Stimulated activated CD4-positive, alpha-beta T cell treated with anti-CD3 and anti-CD28 coated beads, Interleukin-1b, Interleukin-23, amount 100 ng/mL, for 1 hour (primary cell): ENCODE results near the gene CMTM3.
"Not testable (repeated sequence)": the region's sequence is repeated elsewhere in the genome, so short reads cannot be mapped to it uniquely, and the experiment has no call there.

Experiments used
- DNase-seq, 2 donors: peaks; one replicate each; pipeline ENCODE4 v3.0.0-alpha.2; 2020; ENCODE audit warnings: low read depth in 2 of 2

Gene CMTM3

DNA sequence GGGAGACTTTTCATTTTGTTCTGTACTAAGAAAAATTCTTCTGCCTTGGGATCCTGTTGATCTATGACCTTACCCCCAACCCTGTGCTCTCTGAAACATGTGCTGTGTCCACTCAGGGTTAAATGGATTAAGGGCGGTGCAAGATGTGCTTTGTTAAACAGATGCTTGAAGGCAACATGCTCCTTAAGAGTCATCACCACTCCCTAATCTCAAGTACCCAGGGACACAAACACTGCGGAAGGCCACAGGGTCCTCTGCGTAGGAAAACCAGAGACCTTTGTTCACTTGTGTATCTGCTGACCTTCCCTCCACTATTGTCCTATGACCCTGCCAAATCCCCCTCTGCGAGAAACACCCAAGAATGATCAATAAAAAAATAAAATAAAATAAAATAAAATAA lies 27.1 kb downstream of the CMTM3 start:
- DNase-seq, result not testable (repeated sequence)

DNA sequence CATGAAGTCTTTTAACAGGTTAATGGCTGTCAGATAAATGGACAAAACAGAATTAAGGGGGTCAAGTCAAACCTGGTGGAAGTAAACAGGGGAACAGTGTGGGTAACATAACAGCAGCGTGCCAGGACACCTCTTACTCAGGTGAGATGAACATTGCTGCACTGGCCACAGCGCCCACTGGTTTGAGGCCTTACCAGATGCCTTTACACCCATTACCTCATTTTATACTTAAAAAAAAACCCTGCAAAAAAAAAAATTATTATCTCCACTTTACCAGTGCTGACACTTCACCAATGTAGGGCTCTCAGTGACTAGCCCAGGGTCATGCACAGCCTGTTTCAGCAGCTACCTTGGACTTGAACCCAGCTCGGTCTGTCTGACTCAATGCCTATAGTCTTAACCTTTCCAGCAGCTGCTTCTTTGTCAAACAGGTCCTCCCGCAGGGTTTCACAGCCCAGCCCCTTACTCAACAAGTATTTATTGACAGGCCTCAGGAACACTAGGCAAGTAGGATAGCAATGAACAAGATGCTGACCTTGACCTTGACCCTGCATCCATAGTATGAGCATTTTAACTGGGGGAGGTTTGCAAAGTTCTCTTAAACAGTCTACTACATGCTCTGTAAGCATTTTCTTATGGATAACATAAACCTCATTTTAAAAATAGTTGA lies 30.2 kb downstream of the CMTM3 start:
- no peak for DNase-seq

GRCh38 chr16:66635406-66635805 lies 30.9 kb downstream of the CMTM3 start:
- DNase-seq, result no peak

GRCh38 chr16:66636199-66636598 lies 31.7 kb downstream of the CMTM3 start:
- DNase-seq, result no peak

DNA sequence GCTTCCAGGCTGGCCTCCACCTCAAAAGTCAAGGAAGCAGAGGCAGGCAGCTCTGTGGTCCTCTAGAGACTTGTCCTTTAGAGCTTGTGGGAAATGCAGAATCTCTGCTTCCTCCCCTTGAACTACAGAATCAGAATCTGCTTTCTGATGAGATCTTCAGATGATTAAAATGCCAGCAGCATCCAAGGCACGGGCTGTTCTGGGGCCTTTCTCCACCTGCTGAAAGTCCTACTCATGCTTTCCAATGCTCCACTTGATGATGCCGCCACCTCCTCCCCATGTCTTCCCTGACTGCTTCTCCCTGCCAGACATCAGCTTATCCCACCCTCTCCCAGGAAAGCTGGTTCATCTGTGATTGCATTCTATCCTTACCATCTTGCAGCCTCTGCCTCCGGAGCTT lies 33.3 kb downstream of the CMTM3 start:
- no peak for DNase-seq

GRCh38 chr16:66639091-66639885 lies 34.8 kb downstream of the CMTM3 start:
- no peak for DNase-seq

GRCh38 chr16:66640724-66641314 lies 36.3 kb downstream of the CMTM3 start:
- DNase-seq, result no peak

- no peak for DNase-seq
These were observed 36.9 kb downstream of the CMTM3 start for GRCh38 chr16:66641387-66641786.

- no peak for DNase-seq
These were observed 43.4 kb downstream of the CMTM3 start for GRCh38 chr16:66647866-66648265.

GRCh38 chr16:66649167-66649566 lies 44.7 kb downstream of the CMTM3 start:
- no peak for DNase-seq

DNA sequence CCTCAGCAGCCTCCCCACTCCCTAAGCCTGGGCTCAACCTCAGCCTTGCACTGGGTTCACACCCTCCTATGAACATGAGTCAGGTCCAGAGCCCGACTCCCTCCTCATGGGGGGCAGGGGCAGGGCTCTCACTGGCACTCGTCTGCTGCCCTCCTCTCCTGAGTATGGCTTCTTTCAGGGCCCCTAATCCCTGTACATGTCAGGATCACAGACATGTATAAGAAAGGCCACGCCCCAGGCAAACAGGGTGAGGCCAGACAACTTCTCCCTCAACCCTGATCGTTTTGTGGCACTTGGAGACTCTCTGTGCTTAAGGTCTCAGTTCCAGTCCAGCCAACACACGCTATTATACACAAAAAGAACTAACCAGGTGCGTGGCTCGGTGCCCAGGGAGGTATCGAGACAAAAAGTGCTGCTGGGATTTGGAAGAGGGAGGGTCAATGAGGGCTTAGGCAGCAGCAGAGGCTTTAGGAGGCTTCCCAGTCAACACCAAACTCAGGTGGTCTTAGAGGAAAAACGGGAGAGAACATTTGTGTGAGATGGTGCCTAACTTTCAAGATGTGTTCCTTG lies 45.2 kb downstream of the CMTM3 start:
- DNase-seq, result no peak

DNA sequence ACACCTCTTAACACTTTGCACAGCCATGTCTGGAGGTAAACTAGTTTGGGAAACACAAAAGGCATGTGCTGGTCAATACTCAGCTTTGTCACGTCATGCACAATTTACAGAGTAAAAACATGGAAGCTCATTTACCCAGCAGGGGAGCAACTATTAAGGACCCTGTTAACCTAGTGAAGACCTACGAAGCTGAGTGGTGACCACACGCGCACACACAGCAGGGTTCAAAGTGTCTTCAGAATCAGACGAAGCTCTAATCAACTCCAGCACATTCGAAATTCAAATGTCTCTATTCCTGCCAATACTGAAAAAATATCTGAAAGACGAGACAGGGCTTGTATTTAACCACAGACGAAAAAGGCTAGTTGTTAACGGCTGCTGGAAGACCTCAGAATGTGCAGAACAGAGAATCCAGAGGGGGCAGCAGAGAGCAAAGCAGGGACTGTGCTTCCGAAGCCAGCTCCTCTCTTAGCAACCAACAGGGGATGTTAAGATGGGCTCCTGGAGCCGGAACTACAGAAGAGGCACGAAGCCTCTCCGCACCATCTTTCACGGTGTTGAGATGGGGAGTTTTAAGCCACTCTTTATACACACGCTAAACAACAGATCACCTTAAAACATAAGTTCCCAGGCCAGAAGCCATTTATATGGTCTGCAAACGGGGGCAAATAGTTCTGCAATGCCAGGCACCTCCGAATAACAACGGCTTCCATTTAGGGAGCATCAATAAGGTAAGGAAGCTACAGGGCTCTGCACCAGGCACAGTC lies 46.4 kb downstream of the CMTM3 start:
- peak; percentile 40 to 55 for DNase-seq

- DNase-seq, result no peak
These were observed 46.9 kb downstream of the CMTM3 start for GRCh38 chr16:66651474-66651765.

DNA sequence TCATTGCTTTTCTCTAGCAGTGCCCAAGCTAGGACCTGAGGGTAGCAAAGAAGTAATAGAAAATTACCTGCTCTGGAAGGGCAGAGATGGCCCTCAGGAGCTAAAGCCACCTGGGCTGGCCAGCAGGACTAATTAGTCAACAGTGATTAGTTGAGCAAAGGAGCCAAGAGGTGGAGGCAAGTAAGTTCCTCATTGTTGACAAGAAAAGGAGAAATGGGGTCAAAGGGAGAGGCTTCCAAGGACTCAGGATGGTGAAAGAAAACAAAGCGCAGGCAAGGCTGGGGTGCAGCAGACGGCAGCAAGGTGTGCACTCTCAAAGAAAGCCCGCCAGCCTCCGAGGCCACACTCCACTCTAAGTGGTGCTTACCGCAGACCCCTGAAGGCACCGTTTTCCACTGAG lies 47.5 kb downstream of the CMTM3 start:
- DNase-seq, result no peak

DNA sequence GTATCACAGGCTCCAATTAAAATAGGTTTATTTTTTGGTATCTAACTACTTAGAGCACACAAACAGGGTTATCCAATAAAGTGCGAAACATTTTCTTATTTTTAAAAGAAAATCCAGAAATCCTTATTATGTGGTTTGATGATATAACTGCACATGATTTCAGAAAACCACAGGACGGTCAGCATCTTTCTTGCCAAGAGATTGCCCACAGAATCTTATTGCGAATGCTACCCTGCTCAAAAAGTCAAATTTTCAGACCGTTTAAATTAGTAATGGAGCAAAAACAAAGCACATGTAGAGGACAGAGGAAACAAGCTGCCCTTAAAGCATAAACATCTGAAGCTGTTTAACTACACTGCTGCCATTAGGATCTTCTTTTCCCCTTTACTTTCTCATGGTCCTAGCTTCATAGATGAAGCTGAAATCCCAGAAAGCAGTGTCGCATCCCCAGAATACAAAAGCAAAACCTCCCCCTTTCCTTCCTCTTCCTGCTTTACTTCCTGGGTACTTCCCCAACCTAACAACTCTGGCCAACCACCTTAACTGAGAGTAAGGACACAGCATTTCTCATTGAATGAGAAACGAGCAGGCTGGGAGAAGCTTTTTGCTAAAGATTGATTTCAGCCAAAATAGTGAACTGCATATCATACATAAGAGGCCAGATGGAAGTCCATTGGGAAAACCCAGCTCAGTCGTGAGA lies 48.3 kb downstream of the CMTM3 start:
- no peak for DNase-seq

- DNase-seq, result no peak
These were observed 49.3 kb downstream of the CMTM3 start for GRCh38 chr16:66653581-66654350.

DNA sequence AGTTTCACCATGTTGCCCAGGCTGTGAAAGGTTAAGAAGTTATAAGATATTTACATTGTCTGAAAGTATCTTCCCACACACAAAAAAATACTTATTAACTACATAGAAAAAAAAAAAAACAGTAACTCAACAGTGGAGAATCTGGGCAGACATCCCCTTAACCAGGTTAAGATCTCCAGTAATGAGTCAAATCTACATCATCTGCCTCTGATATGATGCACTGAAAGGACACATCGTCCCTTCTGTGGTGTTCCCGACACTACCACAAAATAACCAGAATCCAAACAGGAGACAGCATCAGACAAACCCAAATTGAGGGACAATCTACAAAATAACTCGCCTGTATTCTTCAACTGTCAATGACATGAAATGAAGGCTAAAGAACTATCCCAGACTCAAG lies 52.0 kb downstream of the CMTM3 start:
- DNase-seq, result no peak

GRCh38 chr16:66658143-66658859 lies 53.8 kb downstream of the CMTM3 start:
- DNase-seq, result no peak

- DNase-seq, result no peak
These were observed 54.3 kb downstream of the CMTM3 start for GRCh38 chr16:66658860-66659190.
